Skeletal muscle cell (primary cell): Measurements from ENCODE around the gene FAM83D.
"Not testable (repeated sequence)": the region's sequence is repeated elsewhere in the genome, so short reads cannot be mapped to it uniquely, and the experiment has no call there.

Source experiments
- DNase-seq: peaks from one replicate; pipeline ENCODE4 v3.0.0-alpha.2; 2010; ENCODE audit warnings: low read depth
- H3K4me3 ChIP-seq: 2 replicates; pipeline ENCODE4 v1.5.1; 2011; ENCODE audit warnings: low read depth, mild to moderate bottlenecking, control low read depth, low read length, moderate library complexity

FAM83D gene

DNA sequence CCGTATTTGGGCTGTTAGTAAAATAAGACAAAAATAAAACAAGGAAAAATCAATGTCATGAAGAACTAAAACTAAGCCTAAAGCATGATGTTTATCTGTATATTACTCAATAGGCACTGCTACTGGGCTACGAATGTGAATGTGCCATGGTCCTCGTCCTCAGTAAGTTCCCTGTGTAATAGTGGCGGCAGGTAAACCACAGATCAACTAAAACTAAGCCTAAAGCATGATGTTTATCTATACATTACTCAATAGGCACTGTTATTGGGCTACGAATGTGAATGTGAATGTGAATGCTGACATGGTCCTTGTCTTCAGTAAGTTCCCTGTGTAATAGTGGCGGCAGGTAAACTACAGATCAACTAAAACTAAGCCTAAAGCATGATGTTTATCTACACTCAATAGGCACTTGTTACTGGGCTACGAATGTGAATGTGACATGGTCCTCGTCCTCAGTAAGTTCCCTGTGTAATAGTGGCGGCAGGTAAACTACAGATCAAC lies 34.0 kb downstream of the FAM83D start:
- not testable (repeated sequence) for H3K4me3 ChIP-seq, DNase-seq

DNA sequence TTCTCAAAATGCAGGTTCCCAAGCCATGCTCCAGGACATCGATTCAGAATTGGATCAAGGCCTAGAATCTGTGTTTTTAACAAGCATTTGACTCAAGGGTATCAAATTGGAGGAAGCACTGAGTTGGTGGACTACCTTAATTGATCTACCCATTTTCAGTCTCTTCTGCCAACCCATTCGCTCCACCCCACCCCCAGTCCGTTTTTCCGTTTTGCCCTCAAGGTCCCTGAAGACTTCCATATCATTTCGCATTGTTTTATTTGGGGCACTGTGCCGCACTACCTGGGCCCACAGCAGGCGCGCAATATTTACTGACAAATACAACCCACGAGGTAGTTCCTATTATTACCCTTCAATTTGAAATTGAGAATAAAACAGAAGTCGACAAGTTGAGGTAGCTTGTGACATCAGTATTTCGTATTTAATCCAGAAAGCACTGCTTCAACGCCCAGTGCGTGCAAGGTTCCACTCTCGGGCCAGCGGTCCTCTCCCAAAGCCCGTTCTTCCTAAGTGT lies 35.4 kb downstream of the FAM83D start:
- peak overlapping the region; percentile 94 for H3K4me3 ChIP-seq
- no peak for DNase-seq

DNA sequence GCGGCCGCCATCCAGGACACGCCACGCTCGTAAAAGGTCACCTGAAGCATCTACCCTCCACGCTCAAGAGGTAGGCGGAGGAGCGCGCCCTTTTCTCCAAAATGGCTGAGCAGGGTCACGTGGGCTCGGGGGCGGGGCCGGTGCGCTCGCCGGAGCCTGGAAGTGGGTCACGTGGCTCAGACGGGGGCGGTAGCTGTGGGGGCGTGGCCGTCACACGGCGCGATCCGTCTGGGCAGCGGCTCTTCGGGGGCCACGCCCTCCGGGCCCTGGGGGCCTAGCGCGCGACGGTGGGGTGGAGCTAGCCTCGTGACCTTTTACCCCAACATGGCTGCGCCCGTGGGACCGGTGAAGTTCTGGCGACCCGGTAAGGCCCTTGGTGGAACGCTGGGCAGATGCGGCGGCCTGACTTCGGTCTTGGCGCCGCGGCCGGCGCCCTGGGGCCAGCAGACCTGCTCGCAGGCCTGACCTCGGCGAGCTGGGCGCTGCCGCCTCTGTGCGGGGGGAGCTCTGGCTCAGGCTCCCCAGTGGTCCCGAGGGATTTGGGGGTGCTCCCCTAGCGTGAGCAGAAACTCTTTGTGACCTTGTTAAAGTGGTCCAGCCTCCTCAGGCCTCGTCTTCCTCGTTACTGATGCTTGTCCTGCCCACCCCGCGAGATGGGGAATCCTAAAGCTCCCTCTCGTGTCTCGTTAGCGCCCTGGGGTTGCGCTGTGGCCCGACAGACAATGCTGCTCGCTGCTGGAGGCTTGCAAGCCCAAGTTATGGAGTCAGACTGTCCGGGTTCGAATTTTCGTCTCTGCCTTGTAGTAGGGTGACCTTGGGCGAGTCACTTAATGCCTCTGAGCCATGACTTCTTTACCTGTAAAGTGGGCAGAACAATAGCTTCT lies 36.1 kb downstream of the FAM83D start, which contains the start of gene DHX35:
Gene DHX35 (plus strand): TSS at position 301 of the 884 bp plus-strand sequence. CDS start 24 bp downstream, at position 325.
- peak; percentile 84 for DNase-seq
- H3K4me3 ChIP-seq = peak within 1 kb of the TSS; percentile 94

DNA sequence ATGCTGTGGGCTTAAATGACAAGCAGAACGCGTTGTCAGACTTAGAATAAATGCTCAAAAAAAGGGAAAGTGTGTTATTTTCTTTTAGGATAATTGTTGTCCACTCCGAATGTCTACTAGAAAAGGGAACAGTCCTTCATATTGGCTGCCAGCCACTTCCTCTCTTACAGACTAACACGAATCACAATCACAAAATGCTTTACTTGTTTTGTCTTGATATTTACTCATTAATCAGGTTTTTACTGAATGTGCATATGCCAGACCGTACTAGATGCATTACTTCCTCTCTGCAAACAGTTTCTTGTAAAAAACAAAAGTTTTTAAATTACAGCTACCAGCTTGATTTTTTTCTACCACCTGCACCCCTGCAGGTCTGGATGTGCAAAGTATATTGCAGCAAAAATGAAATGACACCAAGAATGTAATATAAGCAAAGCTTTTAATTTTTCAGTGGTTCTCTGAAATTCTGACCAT lies 36.7 kb downstream of the FAM83D start:
- H3K4me3 ChIP-seq = peak overlapping the region; percentile 94
- no peak for DNase-seq

DNA sequence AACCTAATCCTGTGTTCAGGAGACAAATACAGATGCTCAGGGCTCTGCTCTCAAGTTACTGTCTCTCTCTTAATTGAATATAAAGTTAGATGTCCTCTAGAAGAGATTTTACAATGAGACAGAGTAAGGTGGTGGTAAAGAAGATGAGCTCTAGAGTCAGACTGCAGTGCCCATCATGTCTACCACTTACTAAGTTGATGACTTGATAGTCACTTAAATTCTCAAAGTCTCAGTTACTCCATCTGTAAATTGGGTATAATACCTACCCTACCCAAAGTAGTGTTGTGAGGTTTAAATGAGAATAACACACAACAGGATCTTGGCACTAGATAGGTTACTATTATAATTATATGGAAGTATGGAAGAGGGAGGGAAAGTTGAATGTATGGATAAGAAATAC lies 37.5 kb downstream of the FAM83D start:
- no peak overlapping the region for H3K4me3 ChIP-seq
- DNase-seq = no peak

DNA sequence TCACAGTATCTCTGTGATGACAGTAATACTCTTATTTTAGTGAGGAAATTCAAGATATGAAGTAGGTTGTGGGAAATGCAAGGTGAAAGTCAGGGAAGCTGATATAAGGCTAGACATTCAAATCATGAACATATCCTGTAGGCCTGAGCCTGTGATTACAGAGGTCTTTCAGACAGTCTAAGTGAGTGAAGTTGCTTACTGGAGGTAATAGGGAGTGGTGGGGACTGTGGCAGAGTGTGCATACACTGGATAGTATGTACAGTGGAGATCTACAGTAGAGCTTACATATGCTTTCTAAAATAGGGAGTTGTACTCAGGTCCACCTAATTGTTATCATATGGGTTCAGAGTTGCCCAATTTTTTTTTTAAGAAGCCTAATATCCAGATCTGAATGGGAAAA lies 39.0 kb downstream of the FAM83D start:
- no peak overlapping the region for H3K4me3 ChIP-seq
- no peak for DNase-seq

DNA sequence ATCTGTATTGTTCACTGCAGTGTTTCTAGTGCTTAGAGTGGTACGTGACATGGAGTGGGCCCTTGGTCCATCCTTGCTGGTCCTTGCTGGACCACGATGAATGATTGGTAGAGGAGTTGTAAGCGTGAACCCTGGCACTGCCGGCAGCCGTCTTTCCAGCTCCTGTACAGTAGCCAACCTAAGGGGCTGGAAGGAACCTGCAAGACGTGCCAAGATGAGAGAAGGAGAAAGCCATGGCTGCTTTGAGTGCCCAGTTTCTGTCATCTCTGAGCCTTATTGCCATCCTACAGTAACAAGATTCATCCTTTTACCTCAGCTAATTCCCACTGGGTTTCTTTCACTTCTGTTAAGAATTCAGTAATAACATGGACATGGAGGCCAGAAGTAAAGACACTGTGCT lies 41.9 kb downstream of the FAM83D start:
- DNase-seq = no peak
- no peak overlapping the region for H3K4me3 ChIP-seq

DNA sequence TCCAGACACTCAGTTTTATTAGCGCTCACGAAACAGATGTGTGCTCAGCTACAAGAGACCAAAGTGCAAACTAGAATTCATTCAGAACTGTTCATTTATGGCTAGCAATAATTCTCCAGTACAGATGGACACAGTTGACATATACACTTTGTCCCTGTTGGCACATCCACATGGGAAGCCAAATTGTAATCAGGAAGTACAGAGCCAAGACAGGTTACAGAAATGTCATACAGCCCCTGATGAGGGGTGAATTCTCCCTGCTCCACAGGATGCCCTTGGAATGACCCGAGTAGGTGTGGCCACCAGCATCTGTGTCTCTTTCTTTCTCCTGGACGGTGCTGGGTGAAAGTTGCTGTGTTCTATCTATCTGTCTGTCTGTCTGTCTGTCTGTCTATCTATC lies 43.5 kb downstream of the FAM83D start:
- no peak overlapping the region for H3K4me3 ChIP-seq
- no peak for DNase-seq

DNA sequence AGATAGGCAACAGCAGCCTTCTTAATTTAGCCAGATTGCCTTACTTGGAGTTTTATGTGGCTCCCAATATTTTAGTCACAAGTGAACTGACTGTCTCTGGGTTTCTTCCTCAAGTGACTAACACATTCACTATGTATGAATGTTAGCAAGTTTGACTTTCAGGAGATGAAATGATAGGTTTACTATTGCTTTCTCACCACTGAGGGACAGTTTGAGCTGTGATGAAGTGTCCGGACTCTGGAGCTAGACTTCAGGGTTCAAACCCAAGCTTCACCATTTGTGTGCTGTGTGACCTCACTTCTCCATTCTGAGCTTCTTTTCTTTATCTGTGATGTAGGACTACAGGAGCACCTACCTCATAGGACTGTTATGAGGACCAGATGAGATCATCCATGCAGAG lies 44.1 kb downstream of the FAM83D start:
- no peak overlapping the region for H3K4me3 ChIP-seq
- peak; percentile 53 for DNase-seq

DNA sequence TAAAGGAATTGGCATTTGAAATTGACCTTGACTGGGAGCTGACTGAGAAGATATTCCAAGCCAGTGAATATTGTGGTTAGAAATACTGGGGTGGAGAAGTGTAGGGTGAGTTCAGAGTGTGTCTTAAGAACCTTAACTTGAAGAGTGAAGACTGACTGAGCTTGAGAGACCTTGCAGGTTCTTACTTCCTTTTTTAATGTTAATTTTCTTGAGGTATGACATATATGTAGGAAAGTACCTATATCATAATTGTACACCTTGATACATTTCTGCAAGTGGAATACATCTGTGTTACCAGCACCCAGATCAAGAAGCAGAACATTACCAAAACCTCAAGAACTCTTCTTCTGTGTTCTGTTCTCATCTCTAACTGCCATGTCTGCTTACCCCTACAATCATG lies 46.9 kb downstream of the FAM83D start:
- DNase-seq = no peak

DNA sequence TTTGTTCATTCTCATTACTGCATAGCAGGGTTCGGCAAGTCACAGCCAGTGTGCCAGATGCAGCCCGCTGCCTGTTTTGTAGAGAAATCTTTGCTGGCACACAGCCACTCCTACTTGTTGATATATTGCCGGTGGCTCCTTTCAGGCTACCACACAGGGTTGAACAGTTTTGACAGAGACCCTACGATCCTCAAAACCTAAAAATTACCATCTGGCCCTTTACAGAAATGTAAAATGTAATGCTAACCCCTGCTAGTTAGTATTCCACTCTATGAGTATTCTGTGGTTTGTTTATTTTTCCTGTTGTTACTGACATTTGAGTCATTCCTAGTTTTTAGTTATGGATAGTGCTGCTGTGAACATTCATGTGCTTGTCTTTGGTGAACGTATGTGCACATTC lies 47.4 kb downstream of the FAM83D start:
- no peak for DNase-seq
- no peak overlapping the region for H3K4me3 ChIP-seq

More for the DNA sequence above, 46.9 kb downstream of the FAM83D start:
- no peak overlapping the region for H3K4me3 ChIP-seq

DNA sequence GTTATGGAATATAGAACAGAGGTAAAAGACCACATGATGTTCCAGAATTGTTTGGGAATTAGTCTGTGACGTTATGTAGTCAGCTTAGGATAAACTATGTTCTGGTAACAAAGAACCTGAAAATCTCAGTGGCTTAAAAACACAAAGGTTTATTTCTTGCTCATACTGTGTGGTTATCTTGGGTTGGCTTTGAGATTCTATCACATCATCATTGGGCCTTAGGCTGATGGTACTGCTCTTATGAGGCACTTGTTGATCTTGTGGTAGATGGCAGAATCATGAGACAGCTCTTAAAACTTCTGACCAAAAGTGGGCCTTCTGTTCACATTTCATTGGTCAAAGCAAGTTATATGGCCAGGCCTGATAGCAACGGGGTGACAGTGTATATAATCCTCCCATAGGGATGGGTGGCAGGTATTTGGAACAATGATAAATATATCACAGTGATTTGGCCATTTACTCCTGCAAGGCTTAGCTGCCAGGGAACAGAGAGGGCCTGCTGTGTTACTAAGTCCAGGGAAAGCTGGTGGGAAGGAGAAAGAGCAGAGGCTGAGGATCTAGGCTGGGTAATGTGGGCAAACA lies 49.4 kb downstream of the FAM83D start:
- no peak for DNase-seq
- no peak overlapping the region for H3K4me3 ChIP-seq

DNA sequence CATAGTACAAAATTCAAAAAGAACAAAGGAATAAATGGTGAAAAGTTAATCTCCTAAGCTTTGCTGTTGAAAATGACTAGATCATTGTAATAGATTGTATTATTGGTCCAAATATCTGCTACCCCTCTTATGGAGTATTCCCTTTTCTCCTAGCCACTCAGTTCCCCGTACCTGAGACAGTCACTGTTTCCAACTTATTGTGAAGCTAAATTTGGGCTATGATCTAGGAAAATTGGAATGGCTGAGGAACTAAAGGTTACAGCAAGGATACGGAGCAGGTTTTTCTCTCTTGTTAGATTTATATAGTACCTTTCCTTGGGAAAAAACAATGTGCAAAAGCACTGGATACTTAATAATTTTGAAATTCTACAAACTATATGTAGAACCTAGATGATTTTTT lies 53.2 kb downstream of the FAM83D start:
- no peak for DNase-seq
- H3K4me3 ChIP-seq = no peak overlapping the region

DNA sequence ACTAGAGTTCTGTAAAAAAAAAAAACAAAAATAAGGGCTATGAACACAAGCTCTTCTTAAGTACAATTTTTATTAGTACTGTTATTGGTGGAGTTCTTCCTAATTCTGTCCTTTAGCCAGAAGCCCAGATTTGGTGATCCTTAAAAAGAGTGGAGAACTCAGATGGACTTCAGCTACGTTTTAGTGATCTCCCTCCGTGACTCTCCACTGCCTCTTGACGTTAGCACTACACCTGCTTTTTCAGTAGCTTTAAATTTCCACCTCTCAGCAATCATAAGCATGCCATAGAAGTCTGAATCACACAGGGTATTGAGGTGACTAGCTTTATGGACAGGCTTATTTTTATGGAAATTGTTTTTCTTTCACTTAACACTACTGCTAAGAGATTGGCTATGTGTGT lies 53.6 kb downstream of the FAM83D start:
- H3K4me3 ChIP-seq = no peak overlapping the region

DNA sequence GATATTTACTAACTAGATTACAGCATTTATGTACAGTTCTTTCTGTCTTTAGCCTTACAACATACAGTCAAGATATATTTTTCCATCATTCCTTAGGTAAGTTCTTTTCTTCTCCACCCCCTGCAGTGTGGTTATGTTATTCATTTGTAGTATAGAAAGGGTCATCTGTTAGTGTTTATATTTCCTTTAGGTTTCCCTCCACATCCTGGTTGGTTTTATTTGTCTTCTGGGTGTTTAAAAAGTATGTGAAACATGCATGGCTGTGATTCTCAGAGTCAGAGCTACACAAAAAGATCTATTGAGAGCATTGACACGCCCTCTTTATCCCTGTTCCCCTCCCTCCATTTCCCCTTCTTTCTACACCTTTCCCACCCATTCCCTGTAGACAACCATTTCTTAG lies 56.1 kb downstream of the FAM83D start:
- no peak for DNase-seq
- H3K4me3 ChIP-seq = no peak overlapping the region

More for the DNA sequence above, 53.6 kb downstream of the FAM83D start:
- DNase-seq = no peak

DNA sequence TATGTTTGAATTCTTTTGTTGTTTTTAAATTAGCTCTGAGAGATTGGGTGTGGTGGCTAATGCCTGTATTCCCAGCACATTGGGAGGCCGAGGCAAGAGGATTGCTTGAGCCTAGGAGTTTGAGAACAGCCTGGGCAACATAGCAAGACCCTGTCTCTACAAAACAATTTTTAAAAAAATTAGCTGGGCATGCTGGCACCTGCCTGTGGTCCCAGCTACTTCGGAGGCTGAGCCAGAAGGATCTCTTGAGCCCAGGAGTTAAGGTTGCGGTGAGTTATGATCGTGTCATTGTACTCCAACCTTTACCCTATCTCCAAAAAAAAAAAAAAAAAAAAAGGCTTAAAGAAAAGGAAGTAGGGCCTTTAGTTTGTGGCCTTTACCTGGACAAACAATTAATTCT lies 58.8 kb downstream of the FAM83D start:
- DNase-seq = no peak
- no peak overlapping the region for H3K4me3 ChIP-seq

DNA sequence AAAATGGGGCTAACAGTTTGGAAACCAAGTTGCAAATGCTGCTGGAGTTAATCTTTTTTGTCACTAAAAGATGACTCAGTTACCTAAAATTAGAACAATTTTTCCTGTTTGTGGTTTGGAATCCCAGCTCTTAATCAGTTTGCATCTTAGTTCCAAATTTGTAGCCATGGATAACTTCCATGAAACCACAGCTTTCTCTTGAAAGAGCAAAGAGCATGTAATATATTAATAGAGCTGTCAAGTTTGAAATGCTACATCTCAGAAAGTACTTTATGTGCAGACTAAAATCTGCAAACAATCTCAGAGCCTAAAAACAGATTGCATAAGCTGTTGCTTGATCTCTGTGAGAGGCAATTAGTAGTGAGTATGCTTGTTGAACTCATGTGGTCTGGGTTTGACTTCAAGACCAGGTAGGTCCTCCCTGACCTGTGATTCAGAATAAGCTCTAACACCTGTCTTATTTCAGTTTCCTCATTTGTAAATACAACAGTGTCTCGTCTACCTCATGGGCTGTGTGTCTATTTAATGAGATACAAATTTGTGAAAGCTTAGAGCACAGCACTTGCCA lies 59.5 kb downstream of the FAM83D start:
- DNase-seq = peak; percentile 37
- H3K4me3 ChIP-seq = no peak overlapping the region

DNA sequence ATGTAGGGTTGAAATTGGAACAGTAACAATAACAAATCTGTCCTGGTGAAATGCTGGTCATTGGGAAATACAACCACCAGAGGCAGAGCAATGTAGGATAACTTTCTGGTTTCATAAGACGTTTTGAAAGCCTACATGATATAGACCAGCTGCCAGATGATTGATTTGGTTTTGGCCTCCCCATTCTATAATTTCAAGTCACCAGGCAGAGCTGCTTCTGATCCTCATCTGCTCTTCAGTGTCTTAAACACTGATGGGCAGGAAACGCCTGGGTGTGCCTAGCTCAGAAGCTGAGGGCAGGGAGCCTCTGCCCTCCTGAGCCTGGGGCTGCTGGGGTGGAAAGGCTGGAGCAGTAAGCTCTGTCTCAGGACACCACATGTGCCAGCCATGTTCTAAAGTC lies 60.4 kb downstream of the FAM83D start:
- DNase-seq = no peak
- H3K4me3 ChIP-seq = no peak overlapping the region

DNA sequence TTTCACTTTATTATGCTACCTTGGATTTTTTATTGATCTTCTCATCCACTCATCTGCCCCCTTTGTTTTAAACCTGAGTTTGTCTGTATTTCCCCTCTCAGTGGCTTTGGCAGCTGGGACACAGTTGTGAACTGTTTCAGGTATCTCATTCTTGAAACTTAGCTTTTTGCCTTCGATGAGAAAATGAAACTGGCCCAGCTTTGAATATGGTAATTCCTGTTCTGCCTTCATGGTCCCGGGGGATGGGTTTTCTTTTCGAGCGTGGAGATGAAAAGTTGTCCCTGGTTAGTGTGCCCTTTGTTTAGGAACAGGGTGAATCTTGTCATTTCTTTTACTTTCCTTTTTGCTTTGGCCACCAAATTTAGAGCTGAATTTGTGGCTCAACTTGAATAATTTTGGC lies 61.6 kb downstream of the FAM83D start:
- no peak for DNase-seq
- H3K4me3 ChIP-seq = no peak overlapping the region

DNA sequence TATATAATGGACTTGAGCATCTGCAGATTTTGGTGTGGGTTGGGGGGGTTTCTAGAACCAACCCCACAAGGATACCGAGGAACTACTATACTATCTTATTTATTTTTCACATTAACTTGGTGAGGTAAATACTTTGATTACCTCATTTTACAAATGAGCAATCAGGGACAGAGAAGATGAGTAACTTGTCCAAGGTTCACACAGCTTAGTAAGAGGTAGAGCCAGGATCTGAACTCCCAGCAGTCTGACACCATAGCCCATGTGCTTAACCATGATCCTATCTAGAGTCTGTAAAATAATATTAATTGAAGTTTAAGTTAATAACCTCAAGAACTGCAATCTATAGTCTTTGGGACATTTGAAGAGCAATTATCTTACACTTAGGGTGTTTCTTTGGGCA lies 64.5 kb downstream of the FAM83D start:
- no peak overlapping the region for H3K4me3 ChIP-seq
- DNase-seq = no peak
